Panc1 (cell line): ENCODE measurements around the gene OR51G1. TPM values are rescaled to one million over a fixed set of nuclear protein-coding genes. Genes with fewer than 3 reads are reported as not detected.

Experiments used
- ATAC-seq: fragments of 200-7000 bp; cut with Tn5 transposase; 2 replicates; pipeline ENCODE4 v1.9.1; 2020; ENCODE audit warnings: mild to moderate bottlenecking, moderate library complexity
- BruUV-seq: library from RNA; stranded (reverse); fragments of 400-500 nt; replicated peaks from 2 replicates; lab custom pipeline; 2021; lab: Mats Ljungman, UMichigan
- CTCF ChIA-PET: fragments of 300-600 bp; sonication (Branson Sonifier 250); formaldehyde crosslinking; loops from one replicate; lab custom pipeline; 2022; ENCODE audit warnings: antibody characterized with exemption; lab: Charles Lee
- POLR2A ChIA-PET: fragments of 300-600 bp; sonication (Branson Sonifier 250); formaldehyde crosslinking; loops from one replicate; lab custom pipeline; 2022; ENCODE audit warnings: antibody characterized with exemption; lab: Charles Lee
- DNase-seq: peaks from one replicate; pipeline ENCODE4 v3.0.0-alpha.2; 2010; ENCODE audit warnings: low read depth, low spot score
- H3K27ac ChIP-seq: 2 replicates; pipeline ENCODE4 v1.5.1; 2011; ENCODE audit warnings: mild to moderate bottlenecking, low read length, inconsistent platforms
- H3K27me3 ChIP-seq: fragments of 200-500 bp; sonication (Bioruptor generic); 2 replicates; pipeline ENCODE4 v1.6.0; 2014; ENCODE audit warnings: low read length, inconsistent platforms; ENCODE audit not compliant: control insufficient read depth, insufficient read depth
- H3K36me3 ChIP-seq: fragments of 200-500 bp; sonication (Bioruptor generic); 2 replicates; pipeline ENCODE4 v1.5.1; 2014; ENCODE audit warnings: inconsistent platforms, mild to moderate bottlenecking, low read length, moderate library complexity; ENCODE audit not compliant: control insufficient read depth, insufficient read depth
- H3K4me1 ChIP-seq: 2 replicates; pipeline ENCODE4 v1.5.1; 2011; ENCODE audit warnings: inconsistent platforms, mild to moderate bottlenecking, low read length, moderate library complexity; ENCODE audit not compliant: control insufficient read depth, insufficient read depth
- H3K4me3 ChIP-seq, 2 experiments: 2 replicates each; pipeline ENCODE4 v1.5.1; 2011 to 2012; ENCODE audit warnings: low read depth in 2 of 2, low read length in 2 of 2, mild to moderate bottlenecking in 2 of 2, inconsistent platforms in 1 of 2, moderate library complexity in 1 of 2
- H3K9me3 ChIP-seq: fragments of 200-500 bp; sonication (Bioruptor generic); 2 replicates; pipeline ENCODE4 v1.5.1; 2014; ENCODE audit warnings: low read depth, mild to moderate bottlenecking, inconsistent platforms, low read length, moderate library complexity; ENCODE audit not compliant: control insufficient read depth, insufficient read depth
- POLR2AphosphoS5 ChIP-seq: IDR thresholded peaks from 2 replicates; pipeline ENCODE4 v1.6.1; 2012; ENCODE audit warnings: mild to moderate bottlenecking, low read depth, low read length, moderate library complexity
- SIN3A ChIP-seq: IDR thresholded peaks from 2 replicates; pipeline ENCODE4 v1.6.1; 2012; ENCODE audit warnings: low read depth, mild to moderate bottlenecking, low read length, moderate library complexity, borderline replicate concordance; ENCODE audit not compliant: insufficient read depth
- TCF7L2 ChIP-seq: IDR thresholded peaks from 2 replicates; pipeline ENCODE4 v1.6.1; 2011; ENCODE audit warnings: mild to moderate bottlenecking, low read depth, low read length, inconsistent platforms
- in situ Hi-C: cut with HindIII; loops from 2 replicates; pipeline ENCODE4 v1.10.0; 2016; ENCODE audit warnings: low sequenced_read_pairs, low pct_unique_long_range_greater_than_20kb
- intact Hi-C: fragments of 100-400 bp; cut with micrococcal nuclease; formaldehyde crosslinking; loops from one replicate; pipeline ENCODE4 v1.10.0; 2022; ENCODE audit not compliant: unreplicated experiment
- total RNA-seq: library from RNA; stranded (reverse); gene quantifications from one replicate; pipeline ENCODE4 v1.2.1, GENCODE V29; 2021; ENCODE audit not compliant: unreplicated experiment
- TF ChIP-seq, protein P1 (sequence below): fragments of 450-650 bp; IDR thresholded peaks from 2 replicates; pipeline ENCODE4 v1.5.1; 2017; ENCODE audit warnings: mild to moderate bottlenecking
- TF ChIP-seq, protein P2 (sequence below), 2 experiments: IDR thresholded peaks; 2 replicates each; pipeline ENCODE4 v1.6.1; 2011 to 2012; ENCODE audit warnings: low read depth in 2 of 2, control low read depth in 1 of 2, low read length in 1 of 2, mild to moderate bottlenecking in 1 of 2, moderate library complexity in 1 of 2; ENCODE audit not compliant: insufficient read depth in 1 of 2

OR51G1 gene
- total RNA-seq, 1 experiment from 2014 or later, result not detected

GRCh38 chr11:4887591-4887990, 36.5 kb downstream of the OR51G1 start:
- no peak overlapping the region for H3K27ac ChIP-seq
- BruUV-seq, result no TSS peak
- no peaks in the 10 kb centered on the region for H3K27me3 ChIP-seq
- CTCF ChIA-PET, result interaction anchor here (1.2 kb wide), 1 partner anchor 12 kb away, joined by 3 read pairs; no protein-coding TSS in a partner anchor
- no peaks in the 10 kb centered on the region for H3K9me3 ChIP-seq
- intact Hi-C loops, result no loop called here
- no peak for DNase-seq
- H3K4me1 ChIP-seq, result no peaks in the 10 kb centered on the region
- in situ Hi-C loops, result no loop called here
- no peak for TF ChIP-seq POLR2AphosphoS5
- TF ChIP-seq TCF7L2, result no peak
- TF ChIP-seq, protein P1, sequence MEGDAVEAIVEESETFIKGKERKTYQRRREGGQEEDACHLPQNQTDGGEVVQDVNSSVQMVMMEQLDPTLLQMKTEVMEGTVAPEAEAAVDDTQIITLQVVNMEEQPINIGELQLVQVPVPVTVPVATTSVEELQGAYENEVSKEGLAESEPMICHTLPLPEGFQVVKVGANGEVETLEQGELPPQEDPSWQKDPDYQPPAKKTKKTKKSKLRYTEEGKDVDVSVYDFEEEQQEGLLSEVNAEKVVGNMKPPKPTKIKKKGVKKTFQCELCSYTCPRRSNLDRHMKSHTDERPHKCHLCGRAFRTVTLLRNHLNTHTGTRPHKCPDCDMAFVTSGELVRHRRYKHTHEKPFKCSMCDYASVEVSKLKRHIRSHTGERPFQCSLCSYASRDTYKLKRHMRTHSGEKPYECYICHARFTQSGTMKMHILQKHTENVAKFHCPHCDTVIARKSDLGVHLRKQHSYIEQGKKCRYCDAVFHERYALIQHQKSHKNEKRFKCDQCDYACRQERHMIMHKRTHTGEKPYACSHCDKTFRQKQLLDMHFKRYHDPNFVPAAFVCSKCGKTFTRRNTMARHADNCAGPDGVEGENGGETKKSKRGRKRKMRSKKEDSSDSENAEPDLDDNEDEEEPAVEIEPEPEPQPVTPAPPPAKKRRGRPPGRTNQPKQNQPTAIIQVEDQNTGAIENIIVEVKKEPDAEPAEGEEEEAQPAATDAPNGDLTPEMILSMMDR, result no peak
- TF ChIP-seq, protein P2, sequence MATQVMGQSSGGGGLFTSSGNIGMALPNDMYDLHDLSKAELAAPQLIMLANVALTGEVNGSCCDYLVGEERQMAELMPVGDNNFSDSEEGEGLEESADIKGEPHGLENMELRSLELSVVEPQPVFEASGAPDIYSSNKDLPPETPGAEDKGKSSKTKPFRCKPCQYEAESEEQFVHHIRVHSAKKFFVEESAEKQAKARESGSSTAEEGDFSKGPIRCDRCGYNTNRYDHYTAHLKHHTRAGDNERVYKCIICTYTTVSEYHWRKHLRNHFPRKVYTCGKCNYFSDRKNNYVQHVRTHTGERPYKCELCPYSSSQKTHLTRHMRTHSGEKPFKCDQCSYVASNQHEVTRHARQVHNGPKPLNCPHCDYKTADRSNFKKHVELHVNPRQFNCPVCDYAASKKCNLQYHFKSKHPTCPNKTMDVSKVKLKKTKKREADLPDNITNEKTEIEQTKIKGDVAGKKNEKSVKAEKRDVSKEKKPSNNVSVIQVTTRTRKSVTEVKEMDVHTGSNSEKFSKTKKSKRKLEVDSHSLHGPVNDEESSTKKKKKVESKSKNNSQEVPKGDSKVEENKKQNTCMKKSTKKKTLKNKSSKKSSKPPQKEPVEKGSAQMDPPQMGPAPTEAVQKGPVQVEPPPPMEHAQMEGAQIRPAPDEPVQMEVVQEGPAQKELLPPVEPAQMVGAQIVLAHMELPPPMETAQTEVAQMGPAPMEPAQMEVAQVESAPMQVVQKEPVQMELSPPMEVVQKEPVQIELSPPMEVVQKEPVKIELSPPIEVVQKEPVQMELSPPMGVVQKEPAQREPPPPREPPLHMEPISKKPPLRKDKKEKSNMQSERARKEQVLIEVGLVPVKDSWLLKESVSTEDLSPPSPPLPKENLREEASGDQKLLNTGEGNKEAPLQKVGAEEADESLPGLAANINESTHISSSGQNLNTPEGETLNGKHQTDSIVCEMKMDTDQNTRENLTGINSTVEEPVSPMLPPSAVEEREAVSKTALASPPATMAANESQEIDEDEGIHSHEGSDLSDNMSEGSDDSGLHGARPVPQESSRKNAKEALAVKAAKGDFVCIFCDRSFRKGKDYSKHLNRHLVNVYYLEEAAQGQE (IDR thresholded peaks at IDR 0.05; ENCODE audit: insufficient read depth in 1 of 2, low read depth in 2 of 2, low read length in 1 of 2), result no peak
- no peak for TF ChIP-seq SIN3A
- POLR2A ChIA-PET, result no interaction called here
- ATAC-seq, result no peak
- no peaks in the 10 kb centered on the region for H3K36me3 ChIP-seq
- no peak overlapping the region for H3K4me3 ChIP-seq

- Histone ChIP-seq H3K4me1 (no peaks in the 10 kb centered on the region), H3K4me3 (no peak overlapping the region), H3K27ac (no peak overlapping the region), H3K36me3 (no peaks in the 10 kb centered on the region), H3K9me3 (no peaks in the 10 kb centered on the region), H3K27me3 (no peaks in the 10 kb centered on the region)
- no peak for ATAC-seq
- in situ Hi-C loops (no loop called here), intact Hi-C loops (no loop called here)
- POLR2A ChIA-PET, result no interaction called here
- TF ChIP-seq POLR2AphosphoS5 (no peak), TCF7L2 (no peak)
- TF ChIP-seq, protein P1, result no peak
- TF ChIP-seq, protein P2 (IDR thresholded peaks at IDR 0.05; ENCODE audit: insufficient read depth in 1 of 2, low read depth in 2 of 2, low read length in 1 of 2), result no peak
- DNase-seq, result no peak
- BruUV-seq, result no TSS peak
- CTCF ChIA-PET, result no interaction called here
Observed at GRCh38 chr11:4886186-4886585, 38.0 kb downstream of the OR51G1 start.
